Skeletal muscle cell (primary cell): ENCODE data around the gene ACAP2.

ENCODE experiments used
- DNase-seq: peaks from one replicate; pipeline ENCODE4 v3.0.0-alpha.2; 2010; ENCODE audit warnings: low read depth
- H3K4me3 ChIP-seq: 2 replicates; pipeline ENCODE4 v1.5.1; 2011; ENCODE audit warnings: low read depth, mild to moderate bottlenecking, control low read depth, low read length, moderate library complexity

The ACAP2 gene

DNA sequence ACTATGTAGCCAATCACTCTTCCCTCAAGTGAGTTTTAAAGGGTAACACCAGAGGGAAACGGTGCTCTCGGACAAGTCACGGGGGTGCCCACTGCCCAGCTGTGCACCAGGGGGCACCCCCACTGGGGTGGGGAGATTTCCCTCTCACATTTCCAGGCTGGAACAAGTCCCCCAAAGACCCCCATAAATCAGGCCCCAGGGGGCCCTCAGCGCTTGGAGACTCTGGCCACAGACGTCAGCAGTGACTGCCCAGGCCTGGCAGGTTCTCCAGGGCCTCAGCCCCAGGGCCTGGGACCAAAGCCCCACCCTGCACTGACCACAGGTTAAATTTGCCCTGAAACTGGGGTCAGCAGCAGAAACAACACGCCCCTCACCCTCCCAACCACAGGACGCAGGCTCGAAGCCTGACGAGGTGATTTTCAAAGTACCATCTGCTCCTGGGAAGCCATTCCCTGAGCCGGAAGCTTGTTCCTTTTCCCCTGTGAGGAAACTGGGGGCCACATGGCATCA is 188.8 kb downstream of the ACAP2 start:
- H3K4me3 ChIP-seq = no peak overlapping the region
- DNase-seq = no peak

DNA sequence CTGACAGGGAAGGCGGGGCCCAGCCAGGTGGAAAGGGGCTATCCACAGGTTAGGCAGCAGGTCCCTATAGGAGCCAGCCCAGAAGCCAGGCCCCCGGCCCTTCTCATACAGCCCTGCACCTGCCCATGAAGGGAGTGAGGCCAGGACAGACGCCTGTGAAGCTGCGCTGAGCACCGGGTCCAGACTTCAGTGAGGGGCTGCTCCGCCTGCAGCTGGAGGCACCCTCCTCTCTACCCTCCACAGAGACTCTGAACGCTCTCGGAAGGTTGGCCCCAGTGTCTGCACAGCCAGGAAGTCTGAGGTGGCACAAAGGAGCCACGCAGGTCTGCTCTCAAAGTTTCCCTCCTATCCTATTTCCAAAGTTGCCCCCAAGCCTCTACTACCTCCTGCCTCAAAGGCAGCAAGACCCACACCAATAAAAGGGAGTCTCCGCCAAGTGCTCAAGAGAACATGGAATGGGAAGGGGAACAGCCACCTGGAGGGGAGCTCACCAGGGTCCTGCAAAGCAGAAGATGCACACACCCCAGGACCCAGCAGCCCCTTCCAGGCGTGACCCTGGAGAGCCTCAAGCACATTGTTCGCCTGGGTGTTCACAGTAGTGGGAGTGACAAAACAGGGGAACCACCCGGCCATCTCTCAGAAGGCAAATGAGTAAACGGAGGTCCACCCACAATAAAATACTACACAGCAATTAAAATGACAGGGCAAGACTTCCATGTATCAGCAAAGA is 191.3 kb downstream of the ACAP2 start:
- no peak for DNase-seq
- H3K4me3 ChIP-seq = no peak overlapping the region

DNA sequence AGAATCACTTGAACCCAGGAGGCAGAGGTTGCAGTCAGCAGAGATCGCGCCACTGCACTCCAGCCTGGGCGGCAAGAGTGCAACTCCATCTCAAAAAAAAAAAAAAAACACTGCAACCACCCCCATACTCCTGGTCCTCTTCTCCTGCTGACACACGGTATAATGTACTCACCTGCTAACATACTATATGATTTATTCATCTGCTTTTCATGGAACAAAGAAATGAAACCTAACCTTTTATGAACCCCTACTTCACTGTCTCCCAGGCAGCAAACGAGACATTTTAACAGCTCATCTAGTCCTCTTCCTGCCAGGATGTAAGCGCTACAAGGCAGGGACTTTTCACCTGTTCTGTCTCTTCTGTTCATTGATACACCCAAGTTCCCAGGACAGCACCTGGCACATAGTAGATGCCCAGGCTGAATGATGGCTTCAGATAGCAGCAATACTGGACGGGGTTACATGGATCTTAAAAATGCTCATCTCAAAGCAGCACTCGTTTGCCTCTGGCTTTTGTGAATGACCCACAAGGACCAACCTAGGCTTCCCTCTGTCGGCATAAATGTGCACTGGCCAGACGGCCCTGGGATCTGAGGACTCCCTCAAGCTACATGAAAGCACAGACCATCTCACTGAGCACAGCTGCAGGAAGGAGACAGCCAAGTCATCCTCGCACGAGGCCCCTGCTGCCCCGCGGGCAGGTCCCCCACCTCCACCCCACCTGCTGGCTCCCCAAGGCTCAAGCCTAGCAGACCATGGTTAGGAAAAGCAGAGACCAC is 192.2 kb downstream of the ACAP2 start:
- no peak for DNase-seq
- H3K4me3 ChIP-seq = no peak overlapping the region

DNA sequence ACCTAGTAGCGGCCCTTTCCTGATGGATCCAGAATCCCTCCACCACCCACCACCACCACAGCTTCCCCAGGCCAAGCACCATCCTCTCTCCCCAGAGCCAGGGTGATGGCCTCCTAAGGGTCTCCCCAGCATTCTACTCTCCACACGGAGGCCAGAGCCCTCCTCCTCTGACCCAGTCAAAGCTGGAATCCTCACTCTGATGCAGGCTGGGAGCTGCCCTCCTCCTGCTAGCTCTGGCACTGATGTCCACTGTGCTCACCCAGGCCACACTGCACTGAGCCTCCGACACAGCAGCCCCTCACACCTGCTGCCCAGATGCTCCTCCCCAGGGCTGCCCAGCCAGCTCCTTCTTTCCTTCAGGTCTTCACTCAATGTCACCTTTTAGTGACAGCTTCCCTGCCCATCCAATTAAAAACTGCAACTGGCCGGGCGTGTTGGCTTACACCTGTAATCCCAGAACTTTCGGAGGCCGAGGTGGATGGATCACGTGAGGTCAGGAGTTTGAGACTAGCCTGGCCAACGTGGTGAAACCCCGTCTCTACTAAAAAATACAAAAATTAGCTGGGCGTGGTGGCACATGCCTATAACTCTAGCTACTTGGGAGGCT is 192.9 kb downstream of the ACAP2 start:
- DNase-seq = no peak
- H3K4me3 ChIP-seq = no peak overlapping the region

DNA sequence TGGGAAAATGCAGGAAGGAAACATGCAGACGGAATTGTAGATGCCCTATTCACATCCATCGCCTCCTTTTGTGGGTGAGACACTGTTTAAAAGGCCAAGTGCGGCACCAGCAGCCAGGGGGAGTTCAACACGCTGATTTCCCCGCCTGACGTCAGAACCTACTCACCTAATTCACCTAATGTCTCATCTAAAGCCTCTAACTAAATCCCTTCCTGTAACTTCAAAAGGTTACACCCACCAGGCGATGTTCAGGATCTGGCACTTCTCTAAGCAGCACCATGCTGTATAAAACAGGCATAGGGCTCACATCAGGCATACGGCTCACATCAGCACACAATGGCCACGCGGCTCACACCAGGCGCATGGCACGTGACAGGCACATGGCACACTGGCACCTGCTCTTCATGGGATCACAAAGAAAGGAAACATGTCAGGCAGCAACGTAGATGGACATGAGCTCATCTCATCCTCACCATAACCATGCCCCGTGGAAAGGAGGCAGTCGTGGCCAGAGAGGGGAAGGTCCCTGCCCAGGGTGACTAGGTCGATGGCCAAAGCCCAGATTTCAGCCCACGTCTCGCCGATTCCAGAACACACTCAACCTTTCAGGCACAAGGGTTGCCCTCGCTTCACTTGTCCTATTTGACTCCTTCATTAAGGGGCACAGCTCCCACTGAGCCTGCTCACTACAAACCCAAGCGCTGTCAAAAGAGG is 193.6 kb downstream of the ACAP2 start:
- no peak for DNase-seq

DNA sequence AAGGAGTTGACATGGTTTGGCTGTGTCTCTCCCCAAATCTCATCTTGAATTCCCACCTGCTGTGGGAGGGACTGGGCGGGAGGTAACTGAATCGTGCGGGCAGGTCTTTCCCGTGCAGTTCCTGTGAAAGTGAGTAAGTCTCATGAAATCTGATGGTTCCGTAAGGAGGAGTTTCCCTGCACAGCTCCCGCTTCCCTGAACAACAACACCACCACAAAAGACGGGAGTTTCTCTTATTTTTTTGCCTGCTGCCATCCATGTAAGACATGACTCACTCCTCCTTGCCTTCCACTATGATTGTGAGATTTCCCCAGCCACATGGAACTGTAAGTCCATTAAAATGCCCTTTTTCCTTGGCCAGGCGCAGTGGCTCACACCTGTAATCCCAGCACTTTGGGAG is 194.5 kb downstream of the ACAP2 start:
- no peak overlapping the region for H3K4me3 ChIP-seq
- no peak for DNase-seq

More for the DNA sequence above, 193.6 kb downstream of the ACAP2 start:
- no peak overlapping the region for H3K4me3 ChIP-seq

DNA sequence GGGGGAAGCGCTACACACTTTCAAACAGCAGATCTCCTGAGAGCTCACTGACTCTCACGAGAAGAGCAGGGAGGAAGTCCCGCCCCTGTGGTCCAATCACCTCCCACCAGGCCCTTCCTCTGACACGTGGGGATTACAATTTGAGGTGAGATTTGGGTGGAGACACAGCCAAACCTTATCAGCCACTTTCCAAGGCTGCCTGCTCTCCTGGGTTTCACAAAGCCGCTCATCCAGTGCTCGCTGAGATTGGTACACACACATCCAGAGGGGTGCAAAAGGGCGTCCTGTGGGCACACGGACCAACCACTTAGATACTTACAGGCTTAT is 195.0 kb downstream of the ACAP2 start:
- no peak for DNase-seq
- no peak overlapping the region for H3K4me3 ChIP-seq

DNA sequence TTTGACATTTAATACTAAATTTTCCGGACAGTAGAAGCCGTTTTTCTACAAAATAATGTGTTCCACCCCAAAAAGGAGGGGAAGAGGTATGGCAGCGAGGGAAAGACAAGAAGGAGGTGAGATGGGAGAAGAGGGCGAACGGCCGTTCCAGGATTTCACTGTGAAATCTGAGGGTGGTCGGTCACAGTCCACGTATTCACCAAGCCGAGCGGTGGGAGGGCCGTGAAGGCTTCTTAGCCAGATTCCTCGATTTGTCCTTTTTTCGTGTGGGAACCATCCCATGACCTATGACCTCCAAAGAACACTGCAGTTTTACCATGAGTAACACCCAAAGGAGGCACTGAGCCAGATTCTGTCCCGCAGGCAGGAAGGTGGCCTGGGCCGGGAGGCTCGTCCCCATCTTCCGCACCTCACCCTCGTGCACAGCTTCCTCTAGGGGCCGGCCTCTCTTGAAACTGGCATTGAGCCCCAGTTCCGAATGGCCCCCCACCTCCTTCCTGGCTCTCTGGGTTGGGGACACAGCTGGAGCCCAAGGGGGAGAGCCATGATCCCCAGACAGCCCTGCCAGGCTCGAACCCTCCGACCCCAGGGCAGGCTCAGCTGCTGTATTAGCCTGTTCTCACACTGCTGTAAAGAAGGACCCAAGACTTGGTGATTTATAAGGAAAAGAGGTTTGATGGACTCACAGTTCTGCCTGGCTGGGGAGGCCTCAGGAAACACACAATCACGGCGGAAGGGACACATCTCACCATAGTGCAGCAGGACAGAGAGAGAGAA is 195.5 kb downstream of the ACAP2 start:
- H3K4me3 ChIP-seq = no peak overlapping the region
- DNase-seq = no peak

DNA sequence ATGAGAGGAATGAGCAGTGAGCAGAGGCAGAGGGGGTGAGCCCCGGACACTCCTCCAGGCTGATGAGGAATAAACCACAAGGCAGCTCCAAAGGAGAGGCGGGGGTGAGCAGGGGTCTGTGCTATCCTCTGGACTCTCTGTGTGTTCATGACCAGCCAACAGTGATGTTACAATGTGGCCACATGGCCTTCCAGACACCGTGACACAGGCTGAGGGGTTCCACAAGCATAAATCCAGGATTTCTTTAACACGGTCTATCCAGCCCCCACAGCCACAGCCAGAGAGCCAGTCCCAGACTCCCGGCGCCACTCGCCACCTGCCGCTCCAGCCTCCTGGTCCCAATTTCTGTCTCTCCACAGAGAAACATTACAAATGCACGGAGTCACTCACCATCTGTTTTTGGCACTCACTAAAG is 196.2 kb downstream of the ACAP2 start:
- no peak overlapping the region for H3K4me3 ChIP-seq
- DNase-seq = no peak

DNA sequence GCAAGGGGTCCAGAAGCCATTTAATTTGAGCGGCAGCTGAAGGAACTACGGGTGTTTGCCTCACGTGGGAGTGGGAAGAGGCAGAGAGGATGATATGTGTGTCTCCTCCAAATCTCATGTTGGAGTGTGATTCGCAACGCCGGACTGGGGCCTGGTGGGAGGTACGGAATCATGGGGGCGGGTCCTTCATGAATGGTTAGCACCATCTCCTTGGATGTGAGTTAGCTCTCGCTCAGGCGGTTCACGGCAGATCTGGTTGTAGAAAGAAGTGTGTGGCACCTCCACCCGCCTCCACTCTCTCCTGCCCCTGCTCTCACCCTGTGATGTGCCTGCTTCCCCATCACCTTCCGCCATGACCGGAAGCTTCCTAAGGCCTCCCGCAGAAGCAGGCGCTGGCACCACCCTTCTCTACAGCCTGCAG is 197.3 kb downstream of the ACAP2 start:
- H3K4me3 ChIP-seq = no peak overlapping the region
- no peak for DNase-seq

DNA sequence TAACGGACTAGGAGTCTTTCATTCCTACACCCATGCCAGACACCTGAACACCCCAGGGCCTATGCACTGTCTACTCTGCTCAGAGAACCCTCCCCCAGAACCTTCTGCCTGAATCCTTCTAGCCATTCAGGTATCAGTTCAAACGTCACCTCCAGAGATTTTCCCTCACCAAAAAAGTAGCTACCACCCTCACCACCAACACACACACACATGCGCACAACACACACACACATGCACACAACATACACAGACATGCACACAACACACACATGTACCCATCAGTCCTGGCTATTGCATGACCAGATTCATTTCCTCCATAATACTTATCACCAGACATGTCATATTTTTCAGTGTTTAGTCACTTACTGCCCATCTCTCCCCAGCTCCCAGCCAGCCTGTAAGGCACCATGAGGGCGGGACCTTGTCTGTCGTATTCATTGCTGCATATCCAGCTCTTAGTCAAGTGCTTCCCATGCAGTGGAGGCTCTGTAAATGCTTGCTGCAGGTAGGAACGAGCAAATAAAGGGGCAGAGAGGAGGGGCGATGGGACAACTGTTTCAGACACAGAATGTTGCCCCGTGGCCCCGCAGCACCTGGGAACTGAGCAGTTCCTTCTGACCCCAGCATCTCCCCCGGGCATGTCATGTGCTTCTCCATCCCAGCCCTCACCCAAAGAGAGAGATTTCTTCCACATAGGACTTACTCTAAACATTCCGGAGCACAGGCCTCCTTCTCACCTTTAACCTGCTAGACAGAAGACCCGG is 201.0 kb downstream of the ACAP2 start:
- H3K4me3 ChIP-seq = no peak overlapping the region
- DNase-seq = no peak

DNA sequence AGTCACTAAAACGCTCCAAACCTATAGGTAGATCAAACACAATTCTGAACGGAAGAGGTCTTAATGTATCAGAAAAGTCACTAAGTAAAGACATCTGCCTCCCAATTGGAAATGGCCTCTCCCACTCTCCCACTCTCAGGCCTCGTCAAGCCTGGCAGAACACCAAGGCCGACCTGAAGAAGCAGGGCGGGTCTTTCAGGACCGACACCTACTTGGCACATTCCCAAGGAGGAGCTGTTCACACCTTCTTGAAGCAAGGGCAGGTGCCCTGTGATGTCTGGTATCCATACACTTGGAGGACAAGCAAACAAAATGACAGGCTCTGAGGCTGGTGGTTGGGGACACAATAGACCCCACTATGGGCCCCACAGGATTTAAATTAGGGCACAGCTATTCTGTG is 201.9 kb downstream of the ACAP2 start:
- no peak overlapping the region for H3K4me3 ChIP-seq
- DNase-seq = no peak

DNA sequence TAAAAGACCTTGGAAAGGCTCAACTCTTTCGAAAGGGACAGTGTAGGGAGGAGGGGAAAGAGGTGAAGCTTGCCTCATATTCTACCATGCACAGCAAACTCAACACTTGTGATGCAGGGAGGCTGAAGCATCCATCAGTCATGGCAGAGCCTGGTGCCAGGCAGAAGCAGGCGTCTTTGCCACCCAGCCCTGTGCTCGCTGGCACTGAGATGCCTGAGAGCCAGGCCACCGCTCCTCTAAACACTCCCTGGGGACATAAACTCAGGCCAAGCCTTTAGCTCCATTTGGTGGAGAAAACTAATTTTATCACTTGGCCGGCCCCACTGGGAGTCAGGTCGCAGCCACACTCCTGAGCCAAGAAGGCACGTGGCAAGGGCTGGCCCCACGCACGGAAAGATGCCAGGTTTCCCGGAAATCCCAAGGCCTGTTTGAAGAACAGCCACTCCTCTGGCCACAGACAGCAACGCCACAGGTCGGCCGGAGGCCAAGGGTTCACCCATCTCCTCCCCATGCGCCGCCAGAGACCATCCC is 202.6 kb downstream of the ACAP2 start:
- H3K4me3 ChIP-seq = no peak overlapping the region
- DNase-seq = no peak

DNA sequence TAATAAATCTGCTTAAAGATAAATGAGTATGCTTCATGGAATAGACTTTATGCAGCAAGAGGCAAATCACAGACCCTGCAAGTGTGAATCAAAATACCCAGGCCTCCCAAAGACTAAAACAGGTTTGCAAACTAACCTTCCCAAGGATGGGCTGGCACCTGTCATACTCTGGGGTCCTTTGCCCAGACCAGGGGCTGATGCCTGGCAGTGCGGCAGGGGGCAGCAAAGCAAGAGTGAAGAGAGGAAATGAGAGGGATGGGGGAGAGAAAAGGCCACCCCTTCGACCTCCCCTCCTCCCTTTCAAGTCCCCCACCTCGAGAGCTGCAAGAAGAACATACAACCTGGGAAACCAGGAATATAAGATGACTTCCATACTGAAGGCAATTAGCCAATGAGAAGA is 203.7 kb downstream of the ACAP2 start:
- H3K4me3 ChIP-seq = no peak overlapping the region

DNA sequence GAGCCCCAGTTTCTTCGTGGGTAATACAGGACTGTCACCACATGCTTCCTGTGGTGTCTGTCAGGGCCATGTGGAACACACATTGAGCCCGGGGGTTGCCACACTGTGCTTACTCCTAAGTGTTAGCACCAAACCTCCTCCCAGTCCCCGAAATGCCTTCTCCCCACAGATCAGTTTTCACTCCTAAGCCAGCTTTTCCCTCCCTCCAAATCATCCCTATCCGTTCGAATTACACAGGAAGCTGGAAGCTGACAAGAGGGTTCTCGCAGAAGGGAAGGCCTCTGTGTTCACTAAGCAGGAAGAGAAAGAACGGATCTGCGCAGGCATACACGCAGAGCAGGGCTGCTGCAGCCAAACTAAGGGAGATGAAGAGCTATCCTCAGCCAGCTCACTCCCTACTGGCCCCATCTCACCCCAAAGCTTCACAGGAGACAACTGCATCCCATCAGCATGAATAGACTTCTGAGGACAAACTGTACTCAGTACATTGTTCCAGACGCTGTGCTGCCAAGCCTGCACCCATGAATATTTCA is 204.2 kb downstream of the ACAP2 start:
- peak; percentile 66 for DNase-seq

More for the DNA sequence above, 203.7 kb downstream of the ACAP2 start:
- DNase-seq = no peak

DNA sequence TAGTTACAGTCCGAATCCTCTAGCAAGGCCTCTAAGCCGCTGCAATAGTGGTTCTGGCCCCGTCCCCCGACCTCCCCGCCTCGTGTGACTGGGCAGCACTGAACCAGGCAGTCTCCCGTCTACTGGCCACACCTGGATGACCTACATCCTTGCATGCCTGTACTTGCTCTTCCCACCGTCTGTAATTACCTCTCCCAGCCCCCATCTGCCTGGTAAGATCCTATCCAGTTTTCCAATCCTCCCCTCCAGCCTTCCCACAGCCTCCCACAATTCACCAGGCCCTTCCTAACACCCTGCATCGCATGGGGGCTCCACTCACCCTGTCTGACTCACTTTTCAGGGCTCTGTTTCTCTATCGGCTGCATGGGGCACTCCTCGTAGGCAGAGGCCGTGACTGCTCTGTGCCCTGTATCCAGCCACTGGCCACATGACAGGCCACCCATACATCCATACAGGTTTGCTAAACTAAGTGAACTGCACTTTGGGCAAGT is 204.7 kb downstream of the ACAP2 start:
- no peak for DNase-seq
- H3K4me3 ChIP-seq = no peak overlapping the region

More for the DNA sequence above, 204.2 kb downstream of the ACAP2 start:
- H3K4me3 ChIP-seq = no peak overlapping the region

DNA sequence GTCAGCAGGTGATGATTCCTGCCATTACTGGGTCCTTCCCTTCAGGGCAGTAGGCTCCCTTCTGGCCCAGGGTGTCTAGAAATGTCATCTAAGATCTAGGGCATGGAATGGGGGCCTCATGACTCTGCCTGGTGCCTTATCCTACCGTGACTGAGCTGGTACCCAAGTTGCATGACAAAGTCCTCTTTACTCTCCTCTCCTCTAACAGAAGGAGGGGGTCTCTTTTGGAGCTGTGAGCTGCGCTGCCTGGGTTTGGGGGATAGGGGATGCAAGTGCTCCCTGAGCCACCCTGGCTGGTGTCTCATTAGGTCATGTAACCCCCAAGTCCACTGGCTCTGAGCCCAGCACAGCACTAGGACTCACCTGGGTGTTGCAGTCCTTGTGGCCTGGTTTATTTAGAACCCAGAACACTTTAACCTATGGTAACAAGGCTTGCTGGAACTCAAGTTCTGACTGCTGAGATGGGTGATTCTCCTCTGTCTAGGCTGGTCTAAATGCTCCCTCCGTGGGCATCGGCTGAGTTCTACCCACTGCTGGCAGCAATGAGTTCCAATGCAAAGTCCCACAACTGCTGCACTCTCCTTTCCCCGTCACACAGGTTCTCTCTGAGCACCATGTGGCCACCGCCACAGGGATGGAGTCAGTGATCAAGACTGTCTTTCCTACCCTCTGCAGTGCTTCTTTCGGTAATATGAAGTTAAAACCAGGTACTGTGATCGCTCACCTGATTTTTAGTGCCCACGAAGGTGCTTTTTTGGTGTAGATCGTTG is 205.8 kb downstream of the ACAP2 start:
- DNase-seq = no peak
- H3K4me3 ChIP-seq = no peak overlapping the region
